GM23338 (cell line): ENCODE results near the gene DLX2. TPM values are rescaled to one million over a fixed set of nuclear protein-coding genes. Genes with fewer than 3 reads are reported as not detected.

Experiments
- ATAC-seq: fragments of 200-7000 bp; cut with Tn5 transposase; 3 replicates; pipeline ENCODE4 v1.9.1; 2020
- DNase-seq: peaks from one replicate; pipeline ENCODE4 v3.0.0-alpha.2; 2015; ENCODE audit warnings: low spot score
- H2AFZ ChIP-seq: fragments of 200-600 bp; sonication (generic); 2 replicates; pipeline ENCODE4 v1.8.0; 2016; ENCODE audit warnings: antibody characterized with exemption, mild to moderate bottlenecking, moderate library complexity
- H3F3A ChIP-seq: fragments of 200-600 bp; sonication (generic); replicated peaks from 2 replicates; pipeline ENCODE4 v1.8.0; 2017; ENCODE audit warnings: antibody characterized with exemption, mixed run types, low read depth
- H3K27ac ChIP-seq: fragments of 200-600 bp; sonication (generic); 2 replicates; pipeline ENCODE4 v1.6.1; 2016; ENCODE audit warnings: low read depth
- H3K27me3 ChIP-seq: fragments of 200-600 bp; sonication (generic); 2 replicates; pipeline ENCODE4 v1.8.0; 2016; ENCODE audit warnings: mild to moderate bottlenecking, mixed run types, moderate library complexity; ENCODE audit not compliant: insufficient read depth
- H3K36me3 ChIP-seq: fragments of 200-600 bp; sonication (generic); 2 replicates; pipeline ENCODE4 v1.8.0; 2016; ENCODE audit warnings: mild to moderate bottlenecking; ENCODE audit not compliant: insufficient read depth
- H3K4me1 ChIP-seq: fragments of 200-600 bp; sonication (generic); 2 replicates; pipeline ENCODE4 v1.8.0; 2016; ENCODE audit warnings: mild to moderate bottlenecking, moderate library complexity; ENCODE audit not compliant: insufficient read depth
- H3K4me2 ChIP-seq: fragments of 200-600 bp; sonication (generic); 2 replicates; pipeline ENCODE4 v1.7.1; 2017; ENCODE audit warnings: mixed run types
- H3K4me3 ChIP-seq: fragments of 200-600 bp; sonication (generic); 2 replicates; pipeline ENCODE4 v1.6.1; 2016; ENCODE audit warnings: mixed run types
- H3K79me2 ChIP-seq: fragments of 200-600 bp; sonication (generic); replicated peaks from 2 replicates; pipeline ENCODE4 v1.8.0; 2017; ENCODE audit warnings: mild to moderate bottlenecking; ENCODE audit not compliant: insufficient read depth
- H3K9me2 ChIP-seq: fragments of 200-600 bp; sonication (generic); 2 replicates; pipeline ENCODE4 v1.8.0; 2017; ENCODE audit not compliant: insufficient read depth
- H4K20me1 ChIP-seq: fragments of 200-600 bp; sonication (generic); replicated peaks from 2 replicates; pipeline ENCODE4 v1.8.0; 2017; ENCODE audit warnings: mild to moderate bottlenecking; ENCODE audit not compliant: insufficient read depth
- H3K27ac Mint-ChIP-seq: 2 replicates; pipeline ENCODE4 v1.8.0; 2020; ENCODE audit warnings: inconsistent platforms, mild to moderate bottlenecking, moderate library complexity, mixed read lengths
- H3K27me3 Mint-ChIP-seq: 3 replicates; pipeline ENCODE4 v1.8.0; 2022; ENCODE audit warnings: low read depth, mild to moderate bottlenecking, moderate library complexity, mixed read lengths, inconsistent platforms; ENCODE audit not compliant: insufficient read depth, poor library complexity
- H3K36me3 Mint-ChIP-seq: 3 replicates; pipeline ENCODE4 v1.8.0; 2021; ENCODE audit warnings: low read depth, mild to moderate bottlenecking, inconsistent platforms, moderate library complexity, mixed read lengths
- H3K4me1 Mint-ChIP-seq: 3 replicates; pipeline ENCODE4 v1.8.0; 2020; ENCODE audit warnings: mild to moderate bottlenecking, inconsistent platforms, mixed read lengths
- H3K4me3 Mint-ChIP-seq: 3 replicates; pipeline ENCODE4 v1.8.0; 2021; ENCODE audit warnings: moderate library complexity, mild to moderate bottlenecking, inconsistent platforms, mixed read lengths
- H3K9me3 Mint-ChIP-seq: 3 replicates; pipeline ENCODE4 v1.8.0; 2020; ENCODE audit warnings: moderate library complexity, mild to moderate bottlenecking, inconsistent platforms, mixed read lengths
- CREB1 ChIP-seq: fragments of 250-450 bp; sonication (Bioruptor Pico); IDR thresholded peaks from 2 replicates; pipeline ENCODE4 v1.5.0; 2020; ENCODE audit warnings: low read depth, mild to moderate bottlenecking, moderate library complexity
- CTCF ChIP-seq, 2 experiments: fragments of 200-600 bp in 1 of 2; sonication (generic) in 1 of 2; conservative IDR thresholded peaks; 2 replicates each; pipeline versions ENCODE4 v1.5.1 to v1.6.1; 2016 to 2017; ENCODE audit warnings: antibody characterized with exemption in 2 of 2, low read depth in 2 of 2, mild to moderate bottlenecking in 2 of 2, moderate library complexity in 1 of 2
- ETS1 ChIP-seq: IDR thresholded peaks from 2 replicates; pipeline ENCODE4 v1.6.1; 2016; ENCODE audit warnings: antibody characterized with exemption
- EZH2 ChIP-seq: fragments of 200-600 bp; sonication (generic); IDR thresholded peaks from one replicate; pipeline ENCODE4 v1.8.0; 2017; ENCODE audit warnings: antibody characterized with exemption, mild to moderate bottlenecking, low read depth; ENCODE audit not compliant: unreplicated experiment
- EZH2phosphoT487 ChIP-seq: fragments of 200-600 bp; sonication (generic); IDR thresholded peaks from one replicate; pipeline ENCODE4 v1.8.1; 2018; ENCODE audit warnings: antibody characterized with exemption; ENCODE audit not compliant: unreplicated experiment
- JUNB ChIP-seq: IDR thresholded peaks from one replicate; pipeline ENCODE4 v1.6.1; 2016; ENCODE audit warnings: antibody characterized with exemption; ENCODE audit not compliant: unreplicated experiment
- NANOG ChIP-seq: IDR thresholded peaks from 2 replicates; pipeline ENCODE4 v1.6.1; 2016; ENCODE audit warnings: antibody characterized with exemption, borderline replicate concordance
- POLR2AphosphoS5 ChIP-seq: IDR thresholded peaks from 2 replicates; pipeline ENCODE4 v1.6.1; 2016; ENCODE audit warnings: antibody characterized with exemption, low read depth
- REST ChIP-seq: IDR thresholded peaks from one replicate; pipeline ENCODE4 v1.6.1; 2018; ENCODE audit warnings: antibody characterized with exemption; ENCODE audit not compliant: unreplicated experiment
- STAT1 ChIP-seq: IDR thresholded peaks from one replicate; pipeline ENCODE4 v1.6.1; 2016; ENCODE audit warnings: antibody characterized with exemption; ENCODE audit not compliant: unreplicated experiment
- ZNF114 ChIP-seq: fragments of 250-450 bp; sonication (Bioruptor Pico); IDR thresholded peaks from 2 replicates; pipeline ENCODE4 v1.5.0; 2020; ENCODE audit warnings: mild to moderate bottlenecking, moderate library complexity
- ZNF331 ChIP-seq: fragments of 250-450 bp; sonication (Bioruptor Pico); IDR thresholded peaks from 2 replicates; pipeline ENCODE4 v1.5.0; 2020; ENCODE audit warnings: low read depth, mild to moderate bottlenecking, moderate library complexity
- ZNF462 ChIP-seq: fragments of 250-450 bp; sonication (Bioruptor Pico); IDR thresholded peaks from 2 replicates; pipeline ENCODE4 v1.5.0; 2020; ENCODE audit warnings: mild to moderate bottlenecking, moderate library complexity
- polyA plus RNA-seq: library from polyadenylated mRNA; unstranded; fragments of >200 nt; fragmentation: Nextera tagmentation; extraction: Ambion mirVana; gene quantifications from 2 replicates; pipeline ENCODE4 v1.2.1, GENCODE V29; 2016
- total RNA-seq: library from RNA; depleted of rRNA; stranded (reverse); fragments of >200 nt; shearing (Covaris generic); gene quantifications from 2 replicates; pipeline ENCODE4 v1.2.3, GENCODE V29; 2014

The DLX2 gene
- total and polyA plus RNA-seq, 2 experiments from 2014 or later = 0.08 to 0.24 TPM

GRCh38 chr2:172074254-172074653 lies 28.4 kb downstream of the DLX2 start:
- Histone ChIP-seq H3F3A (no peaks in the 10 kb centered on the region), H3K4me3 (no peak overlapping the region), H3K27me3 (peaks cover 33% of the 10 kb centered on the region), H3K27ac (no peak overlapping the region), H2AFZ (no peak overlapping the region), H3K36me3 (no peaks in the 10 kb centered on the region), H4K20me1 (no peaks in the 10 kb centered on the region), H3K4me2 (no peak overlapping the region), H3K4me1 (0 out of 2 replicates have a peak, but pooled peaks cover under 1% of the 10 kb centered on the region), H3K79me2 (no peaks in the 10 kb centered on the region), H3K9me2 (no peaks in the 10 kb centered on the region)
- DNase-seq (no peak), ATAC-seq (no peak)
- no peak overlapping the region for H3K4me3 Mint-ChIP-seq
- H3K9me3 Mint-ChIP-seq = no peaks in the 10 kb centered on the region
- H3K27ac Mint-ChIP-seq = no peak overlapping the region
- peaks cover 3% of the 10 kb centered on the region; the same call in 2 of the 3 replicates for H3K4me1 Mint-ChIP-seq
- no peak for TF ChIP-seq POLR2AphosphoS5
- no peak for TF ChIP-seq EZH2
- TF ChIP-seq ZNF462 (CRISPR knock-in tag) = no peak
- no peak for TF ChIP-seq EZH2phosphoT487
- TF ChIP-seq ZNF114 (CRISPR knock-in tag) = no peak
- TF ChIP-seq CTCF (conservative IDR thresholded peaks at IDR 0.05; ENCODE audit: low read depth in 2 of 2) = no peak
- no peak for TF ChIP-seq ZNF331 (CRISPR knock-in tag)
- no peak for TF ChIP-seq JUNB
- no peak for TF ChIP-seq ETS1
- TF ChIP-seq CREB1 = no peak
- no peak for TF ChIP-seq NANOG
- no peak for TF ChIP-seq STAT1
- no peak for TF ChIP-seq REST
- no peaks in the 10 kb centered on the region for H3K36me3 Mint-ChIP-seq
- H3K27me3 Mint-ChIP-seq = peaks cover 15% of the 10 kb centered on the region
